AG10803 (cell line): ENCODE measurements around the gene VAPA.

Experiments
- DNase-seq: peaks from one replicate; pipeline ENCODE4 v3.0.0; 2010; ENCODE audit warnings: low read depth
- H3K4me3 ChIP-seq: 2 replicates; pipeline ENCODE4 v1.5.1; 2011; ENCODE audit warnings: mild to moderate bottlenecking, low read length, control low read depth
- TF ChIP-seq, protein P1 (sequence below): conservative IDR thresholded peaks from 2 replicates; pipeline ENCODE4 v1.5.1; 2011; ENCODE audit warnings: mild to moderate bottlenecking, low read length, control low read depth, inconsistent platforms

Gene VAPA

DNA sequence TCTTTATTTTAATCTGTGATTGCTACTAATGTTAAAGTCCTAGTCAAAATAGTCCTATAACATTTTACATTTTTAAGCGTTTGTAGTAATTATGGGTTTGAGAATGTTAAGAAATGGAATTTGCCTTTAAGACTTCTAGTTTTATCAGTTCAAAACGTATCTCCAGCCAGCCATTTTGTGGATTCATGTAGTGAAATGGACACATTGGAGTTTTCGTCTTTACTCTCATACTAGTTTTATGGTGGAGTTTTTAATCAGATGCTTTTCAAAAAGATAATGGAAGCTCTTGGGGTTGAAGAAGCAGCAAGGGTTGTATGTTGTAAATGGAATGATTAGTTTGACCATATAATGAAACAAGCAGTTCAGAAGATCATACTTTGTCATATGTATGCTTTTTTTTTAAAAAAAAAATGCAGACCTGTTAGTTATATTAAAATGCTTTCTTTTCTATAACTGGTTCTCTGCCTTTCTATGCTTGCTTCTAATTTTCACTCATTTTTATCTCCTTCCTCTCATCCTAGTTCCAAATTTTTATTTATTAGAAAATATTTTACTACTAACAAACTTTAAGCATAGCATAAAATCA is 16.6 kb downstream of the VAPA start:
- TF ChIP-seq, protein P1, sequence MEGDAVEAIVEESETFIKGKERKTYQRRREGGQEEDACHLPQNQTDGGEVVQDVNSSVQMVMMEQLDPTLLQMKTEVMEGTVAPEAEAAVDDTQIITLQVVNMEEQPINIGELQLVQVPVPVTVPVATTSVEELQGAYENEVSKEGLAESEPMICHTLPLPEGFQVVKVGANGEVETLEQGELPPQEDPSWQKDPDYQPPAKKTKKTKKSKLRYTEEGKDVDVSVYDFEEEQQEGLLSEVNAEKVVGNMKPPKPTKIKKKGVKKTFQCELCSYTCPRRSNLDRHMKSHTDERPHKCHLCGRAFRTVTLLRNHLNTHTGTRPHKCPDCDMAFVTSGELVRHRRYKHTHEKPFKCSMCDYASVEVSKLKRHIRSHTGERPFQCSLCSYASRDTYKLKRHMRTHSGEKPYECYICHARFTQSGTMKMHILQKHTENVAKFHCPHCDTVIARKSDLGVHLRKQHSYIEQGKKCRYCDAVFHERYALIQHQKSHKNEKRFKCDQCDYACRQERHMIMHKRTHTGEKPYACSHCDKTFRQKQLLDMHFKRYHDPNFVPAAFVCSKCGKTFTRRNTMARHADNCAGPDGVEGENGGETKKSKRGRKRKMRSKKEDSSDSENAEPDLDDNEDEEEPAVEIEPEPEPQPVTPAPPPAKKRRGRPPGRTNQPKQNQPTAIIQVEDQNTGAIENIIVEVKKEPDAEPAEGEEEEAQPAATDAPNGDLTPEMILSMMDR, result no peak
- H3K4me3 ChIP-seq, result no peak overlapping the region

DNA sequence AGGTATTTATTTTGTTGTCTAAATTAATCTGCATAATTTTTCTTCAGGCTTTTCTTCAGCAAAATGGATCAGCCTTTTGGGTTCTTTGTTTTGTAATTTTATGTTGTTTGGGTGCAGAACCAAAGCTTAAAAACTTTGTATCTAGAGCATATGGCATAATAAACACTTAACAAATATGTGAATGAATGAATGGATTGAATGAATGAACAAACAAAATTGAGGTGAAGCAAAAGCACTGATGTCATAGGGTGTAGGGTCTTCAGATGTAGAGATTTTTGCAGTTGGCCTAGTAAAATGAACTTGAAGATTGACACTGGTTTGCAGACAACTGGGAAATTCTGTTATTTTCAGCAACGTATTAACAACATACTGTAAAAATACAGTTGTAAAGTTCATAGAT is 17.3 kb downstream of the VAPA start:
- no peak overlapping the region for H3K4me3 ChIP-seq
- TF ChIP-seq, protein P1, result no peak
- DNase-seq, result no peak

More for the DNA sequence above, 16.6 kb downstream of the VAPA start:
- no peak for DNase-seq

DNA sequence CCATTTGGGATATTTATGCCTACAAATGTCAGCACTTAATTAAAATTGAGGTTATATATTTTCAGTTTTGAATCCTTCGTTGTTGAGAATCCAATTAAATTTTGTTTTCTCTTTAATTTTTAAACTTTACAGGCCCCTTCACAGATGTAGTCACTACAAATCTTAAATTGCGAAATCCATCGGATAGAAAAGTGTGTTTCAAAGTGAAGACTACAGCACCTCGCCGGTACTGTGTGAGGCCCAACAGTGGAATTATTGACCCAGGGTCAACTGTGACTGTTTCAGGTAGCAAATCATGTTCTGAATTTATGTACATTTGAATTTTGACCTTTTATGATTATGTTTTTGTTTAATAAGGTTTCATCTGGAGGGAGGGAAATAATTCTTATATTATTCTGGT is 17.9 kb downstream of the VAPA start:
- TF ChIP-seq, protein P1, result no peak
- DNase-seq, result no peak
- H3K4me3 ChIP-seq, result no peak overlapping the region

DNA sequence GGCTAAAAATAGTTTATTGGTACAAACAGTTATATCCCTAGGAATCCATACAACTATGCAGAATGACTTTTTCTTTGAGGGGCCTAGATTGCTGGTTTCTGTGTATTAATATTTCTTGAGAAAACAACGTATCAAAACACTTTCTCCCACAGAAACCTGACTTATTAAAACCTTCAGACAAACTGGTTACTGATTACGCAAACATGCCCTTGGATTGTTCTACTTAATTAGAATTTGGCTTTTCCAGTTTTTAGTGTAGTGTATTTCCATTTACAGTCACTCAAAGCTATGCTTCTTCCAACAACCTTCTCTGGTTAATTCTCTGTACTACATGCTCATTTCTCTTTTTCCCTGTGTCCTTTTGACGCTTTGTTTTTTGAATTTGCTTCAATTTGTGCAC is 20.0 kb downstream of the VAPA start:
- TF ChIP-seq, protein P1, result no peak
- DNase-seq, result no peak
- H3K4me3 ChIP-seq, result no peak overlapping the region

DNA sequence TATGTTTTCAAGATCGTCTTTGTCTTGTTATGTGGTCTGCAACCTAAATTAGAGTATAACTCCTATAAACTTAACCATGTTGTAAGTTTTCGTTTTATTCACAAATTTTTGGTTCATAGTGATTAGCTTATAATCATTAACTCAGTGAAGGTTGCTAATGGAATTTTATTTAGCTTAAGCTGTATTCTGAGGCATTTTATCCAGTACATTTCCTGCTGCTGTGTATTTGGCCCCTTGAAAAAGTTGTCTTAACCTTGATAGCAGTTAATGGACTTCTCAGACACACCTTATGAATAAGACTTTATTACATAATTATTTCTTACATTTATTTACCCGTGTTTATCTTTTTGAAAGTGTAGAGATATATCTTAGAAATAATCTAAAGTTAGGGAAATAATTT is 20.5 kb downstream of the VAPA start:
- no peak overlapping the region for H3K4me3 ChIP-seq
- TF ChIP-seq, protein P1, result no peak
- no peak for DNase-seq

DNA sequence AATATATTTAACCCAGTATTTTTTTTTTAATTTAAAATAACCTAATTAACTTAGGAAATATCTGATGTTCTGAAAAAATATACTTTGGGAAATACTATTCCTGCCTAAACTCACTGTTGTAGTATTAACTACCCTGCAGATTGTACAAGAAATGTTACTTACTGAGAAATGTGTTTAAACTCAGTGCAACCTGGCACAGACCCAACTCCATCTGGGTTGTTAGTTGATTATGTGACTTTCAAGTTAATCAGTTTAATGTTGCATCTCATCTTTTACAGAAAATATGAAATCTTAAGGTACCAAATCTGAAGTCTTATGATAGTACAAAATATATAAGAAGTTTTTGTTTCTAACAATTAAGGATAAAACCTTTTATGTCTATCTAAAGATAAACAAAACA is 27.3 kb downstream of the VAPA start:
- DNase-seq, result no peak
- TF ChIP-seq, protein P1, result no peak
- H3K4me3 ChIP-seq, result no peak overlapping the region

DNA sequence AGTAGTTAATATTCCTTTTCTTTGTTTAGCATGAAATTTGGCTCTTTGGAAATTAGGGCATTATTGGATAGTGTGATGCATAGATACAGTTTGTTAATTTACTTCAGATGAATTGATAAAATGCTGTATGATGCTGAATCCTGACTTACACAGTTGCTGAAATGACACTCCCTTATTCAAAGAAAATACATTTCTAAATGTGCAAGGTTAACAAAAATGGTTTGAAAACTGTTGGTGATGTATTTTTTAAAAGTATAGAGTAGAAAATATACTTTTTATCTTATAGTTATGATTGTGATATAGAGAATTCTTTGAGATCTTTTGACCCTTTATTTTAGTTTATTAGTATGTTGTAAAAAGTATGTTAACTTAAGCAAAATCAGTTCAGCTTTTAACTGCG is 27.8 kb downstream of the VAPA start:
- H3K4me3 ChIP-seq, result no peak overlapping the region
- TF ChIP-seq, protein P1, result no peak
- DNase-seq, result no peak
